CD4-positive, alpha-beta T cell (primary cell): Measurements from ENCODE around the gene SPOCK1. TPM values are rescaled to one million over a fixed set of nuclear protein-coding genes. Genes with fewer than 3 reads are reported as not detected.

ENCODE experiments used
- ATAC-seq: fragments of 200-7000 bp; cut with Tn5 transposase; one replicate; pipeline ENCODE4 v1.10.0; 2022; ENCODE audit warnings: mild to moderate bottlenecking; ENCODE audit not compliant: poor library complexity
- CTCF ChIA-PET: fragments of 350-600 bp; sonication (Branson Sonifier 250); formaldehyde crosslinking; loops from one replicate; lab custom pipeline; 2021; ENCODE audit warnings: antibody characterized with exemption, inconsistent platforms; lab: Charles Lee
- POLR2A ChIA-PET: fragments of 350-600 bp; sonication (Branson Sonifier 250); formaldehyde crosslinking; loops from one replicate; lab custom pipeline; 2021; ENCODE audit warnings: antibody characterized with exemption, inconsistent platforms; lab: Charles Lee
- DNase-seq, 14 experiments: peaks; one replicate each; pipeline ENCODE4 v3.0.0-alpha.2; 2013 to 2020; ENCODE audit warnings: mixed read lengths in 2 of 14
- H3K27ac ChIP-seq, 2 donors: one replicate each; pipeline versions ENCODE4 v1.5.1 to v1.7.0; 2013; ENCODE audit warnings: low read length in 2 of 2, low read depth in 1 of 2, mild to moderate bottlenecking in 1 of 2
- H3K27me3 ChIP-seq, 2 experiments: 1 replicate in 1 of 2; 2 replicates in 1 of 2; pipeline versions ENCODE4 v1.6.1 to v1.7.0; 2013; ENCODE audit warnings: low read length in 2 of 2, control low read depth in 1 of 2, mild to moderate bottlenecking in 1 of 2, moderate library complexity in 1 of 2; ENCODE audit not compliant: insufficient read depth in 2 of 2, control insufficient read depth in 1 of 2
- H3K36me3 ChIP-seq: one replicate; pipeline ENCODE4 v1.6.1; 2013; ENCODE audit warnings: low read length, control low read depth; ENCODE audit not compliant: insufficient read depth
- H3K4me1 ChIP-seq: one replicate; pipeline ENCODE4 v1.6.1; 2013; ENCODE audit warnings: low read length, control low read depth; ENCODE audit not compliant: insufficient read depth
- H3K4me3 ChIP-seq: one replicate; pipeline ENCODE4 v1.5.1; 2013; ENCODE audit warnings: mild to moderate bottlenecking, low read length, moderate library complexity
- H3K9me3 ChIP-seq, 2 experiments: 1 replicate in 1 of 2; 2 replicates in 1 of 2; pipeline versions ENCODE4 v1.6.1 to v1.7.0; 2013; ENCODE audit warnings: low read length in 2 of 2, mild to moderate bottlenecking in 2 of 2, control low read depth in 1 of 2, moderate library complexity in 1 of 2; ENCODE audit not compliant: control insufficient read depth in 1 of 2, insufficient read depth in 1 of 2
- H3K27ac Mint-ChIP-seq: one replicate; pipeline ENCODE4 v1.8.0; 2020; ENCODE audit warnings: mixed read lengths
- H3K27me3 Mint-ChIP-seq: one replicate; pipeline ENCODE4 v1.8.0; 2021; ENCODE audit warnings: mixed read lengths
- H3K36me3 Mint-ChIP-seq: one replicate; pipeline ENCODE4 v1.8.0; 2021; ENCODE audit warnings: low read depth, mixed read lengths
- H3K4me1 Mint-ChIP-seq: one replicate; pipeline ENCODE4 v1.8.0; 2021; ENCODE audit warnings: low read depth, mixed read lengths
- H3K4me3 Mint-ChIP-seq: one replicate; pipeline ENCODE4 v1.8.0; 2020; ENCODE audit warnings: mild to moderate bottlenecking, mixed read lengths
- H3K9me3 Mint-ChIP-seq: one replicate; pipeline ENCODE4 v1.8.0; 2020; ENCODE audit warnings: mixed read lengths
- intact Hi-C, 2 experiments: fragments of 100-400 bp; cut with DNase I in 1 of 2; cut with micrococcal nuclease in 1 of 2; formaldehyde crosslinking; loops; one replicate each; pipeline versions ENCODE4 v1.15.1 to v1.9.0; 2023 to 2025; cut with DNase I, micrococcal nuclease
- total RNA-seq, 174 experiments: library from RNA in 2 of 174; stranded (reverse) in 2 of 174; gene quantifications; one replicate each; pipeline ENCODE4 v1.2.3 and lab custom pipeline; 2021 to 2026
- TF ChIP-seq, protein P1 (sequence below): fragments of 200-600 bp; IDR thresholded peaks from one replicate; pipeline ENCODE4 v1.8.0; 2022; ENCODE audit warnings: antibody characterized with exemption, mild to moderate bottlenecking

The SPOCK1 gene
- total RNA-seq, 2 experiments from 2014 or later: not detected

GRCh38 chr5:137223324-137224295 is 275.5 kb downstream of the SPOCK1 start:
- POLR2A ChIA-PET: no interaction called here
- Histone ChIP-seq H3K36me3 (no peaks in the 10 kb centered on the region), H3K4me3 (no peak overlapping the region), H3K27me3 (no peaks in the 10 kb centered on the region), H3K4me1 (no peaks in the 10 kb centered on the region), H3K9me3 (no peaks in the 10 kb centered on the region), H3K27ac (no peak overlapping the region)
- Mint-ChIP-seq H3K4me3 (no peak overlapping the region), H3K27me3 (peaks cover 27% of the 10 kb centered on the region), H3K36me3 (no peaks in the 10 kb centered on the region), H3K9me3 (no peaks in the 10 kb centered on the region), H3K4me1 (no peaks in the 10 kb centered on the region), H3K27ac (no peak overlapping the region)
- intact Hi-C loops: no loop called here
- TF ChIP-seq, protein P1, sequence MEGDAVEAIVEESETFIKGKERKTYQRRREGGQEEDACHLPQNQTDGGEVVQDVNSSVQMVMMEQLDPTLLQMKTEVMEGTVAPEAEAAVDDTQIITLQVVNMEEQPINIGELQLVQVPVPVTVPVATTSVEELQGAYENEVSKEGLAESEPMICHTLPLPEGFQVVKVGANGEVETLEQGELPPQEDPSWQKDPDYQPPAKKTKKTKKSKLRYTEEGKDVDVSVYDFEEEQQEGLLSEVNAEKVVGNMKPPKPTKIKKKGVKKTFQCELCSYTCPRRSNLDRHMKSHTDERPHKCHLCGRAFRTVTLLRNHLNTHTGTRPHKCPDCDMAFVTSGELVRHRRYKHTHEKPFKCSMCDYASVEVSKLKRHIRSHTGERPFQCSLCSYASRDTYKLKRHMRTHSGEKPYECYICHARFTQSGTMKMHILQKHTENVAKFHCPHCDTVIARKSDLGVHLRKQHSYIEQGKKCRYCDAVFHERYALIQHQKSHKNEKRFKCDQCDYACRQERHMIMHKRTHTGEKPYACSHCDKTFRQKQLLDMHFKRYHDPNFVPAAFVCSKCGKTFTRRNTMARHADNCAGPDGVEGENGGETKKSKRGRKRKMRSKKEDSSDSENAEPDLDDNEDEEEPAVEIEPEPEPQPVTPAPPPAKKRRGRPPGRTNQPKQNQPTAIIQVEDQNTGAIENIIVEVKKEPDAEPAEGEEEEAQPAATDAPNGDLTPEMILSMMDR: no peak
- no peak for DNase-seq
- ATAC-seq: no peak
- CTCF ChIA-PET: no interaction called here

DNA sequence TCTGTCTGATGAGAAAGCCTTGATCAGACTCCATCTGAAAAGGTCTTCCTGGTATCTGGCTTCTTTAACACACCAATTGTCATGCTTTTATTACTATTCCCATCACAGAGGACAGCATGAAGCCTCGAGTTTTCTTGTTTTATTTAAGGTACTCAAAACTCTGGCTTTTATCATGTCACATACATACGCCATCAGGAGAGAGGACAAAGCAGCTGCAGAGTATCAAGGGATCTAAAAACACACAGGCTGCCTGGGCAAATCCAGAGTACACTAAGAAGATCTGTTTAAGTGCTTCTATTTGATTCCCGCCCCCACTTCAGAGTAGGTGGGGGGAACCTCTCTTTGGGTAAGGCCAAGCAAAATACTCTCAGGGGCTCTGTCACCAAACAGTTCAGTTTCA is 277.2 kb downstream of the SPOCK1 start:
- no peaks in the 10 kb centered on the region for H3K4me1 Mint-ChIP-seq
- no peaks in the 10 kb centered on the region for H3K36me3 ChIP-seq
- peaks cover 27% of the 10 kb centered on the region for H3K27me3 Mint-ChIP-seq
- no peak overlapping the region for H3K4me3 Mint-ChIP-seq
- H3K36me3 Mint-ChIP-seq: no peaks in the 10 kb centered on the region
- DNase-seq: no peak
- ChIA-PET CTCF (no interaction called here), POLR2A (no interaction called here)
- H3K4me3 ChIP-seq: no peak overlapping the region
- no peak for ATAC-seq
- H3K27ac Mint-ChIP-seq: no peak overlapping the region
- intact Hi-C loops: no loop called here
- no peaks in the 10 kb centered on the region for H3K4me1 ChIP-seq
- no peaks in the 10 kb centered on the region for H3K27me3 ChIP-seq
- no peak overlapping the region for H3K27ac ChIP-seq
- TF ChIP-seq, protein P1: no peak
- H3K9me3 Mint-ChIP-seq: no peaks in the 10 kb centered on the region
- no peaks in the 10 kb centered on the region for H3K9me3 ChIP-seq

- peaks cover 32% of the 10 kb centered on the region for H3K27me3 Mint-ChIP-seq
- ChIA-PET CTCF (no interaction called here), POLR2A (no interaction called here)
- DNase-seq: no peak
- Histone ChIP-seq H3K36me3 (no peaks in the 10 kb centered on the region), H3K27me3 (no peaks in the 10 kb centered on the region), H3K4me3 (no peak overlapping the region), H3K9me3 (no peaks in the 10 kb centered on the region), H3K27ac (no peak overlapping the region), H3K4me1 (no peaks in the 10 kb centered on the region)
- peaks cover 3% of the 10 kb centered on the region for H3K9me3 Mint-ChIP-seq
- TF ChIP-seq, protein P1: no peak
- intact Hi-C loops: no loop called here
- no peak overlapping the region for H3K4me3 Mint-ChIP-seq
- H3K36me3 Mint-ChIP-seq: no peaks in the 10 kb centered on the region
- H3K4me1 Mint-ChIP-seq: no peaks in the 10 kb centered on the region
- no peak for ATAC-seq
- H3K27ac Mint-ChIP-seq: no peak overlapping the region
Observed at GRCh38 chr5:137220523-137220927, 278.6 kb downstream of the SPOCK1 start.
